ENCODE measurements around the gene SLC3A2. TPM values are rescaled to one million over a fixed set of nuclear protein-coding genes. Genes with fewer than 3 reads are reported as not detected.

The SLC3A2 gene
- total and polyA plus RNA-seq, 2 of the 13 experiments (the other 11 are each of a cell fraction or from before 2014, with no cell fraction given), result 213 to 226 TPM

- TF ChIP-seq ZNF800 (CRISPR knock-in tag; IDR thresholded peaks at IDR 0.05) (0 out of 2 replicates have a peak, but pooled peaks have one; percentile 49), CC2D1A (CRISPR knock-in tag; IDR thresholded peaks at IDR 0.05) (no peak), HNF4G (IDR thresholded peaks at IDR 0.05; ENCODE audit: borderline replicate concordance, low read depth, low read length) (no peak), HNF4G (CRISPR knock-in tag; IDR thresholded peaks at IDR 0.05; ENCODE audit: borderline replicate concordance, low read depth) (no peak), ZNF430 (CRISPR knock-in tag; IDR thresholded peaks at IDR 0.05) (no peak), ZNF101 (CRISPR knock-in tag; IDR thresholded peaks at IDR 0.05; ENCODE audit: borderline replicate concordance, low read depth) (no peak), ZNF276 (CRISPR knock-in tag; IDR thresholded peaks at IDR 0.05; ENCODE audit: low read depth) (no peak), ZFP36L2 (CRISPR knock-in tag; IDR thresholded peaks at IDR 0.05) (no peak), ZBTB14 (CRISPR knock-in tag; IDR thresholded peaks at IDR 0.05) (no peak), ZBTB26 (CRISPR knock-in tag; IDR thresholded peaks at IDR 0.05; ENCODE audit: borderline replicate concordance) (peak; percentile 28; the same call in 1 of the 2 replicates), LCORL (IDR thresholded peaks at IDR 0.05) (no peak), LCORL (CRISPR knock-in tag; IDR thresholded peaks at IDR 0.05) (no peak), ZNF138 (CRISPR knock-in tag; IDR thresholded peaks at IDR 0.05; ENCODE audit: low read depth) (no peak), NFE2L2 (IDR thresholded peaks at IDR 0.05; ENCODE audit: low read length) (no peak), TFDP1 (CRISPR knock-in tag; IDR thresholded peaks at IDR 0.05; ENCODE audit: borderline replicate concordance) (no peak), CBX1 (IDR thresholded peaks at IDR 0.05; ENCODE audit: low read depth) (no peak), SP1 (IDR thresholded peaks at IDR 0.05) (no peak), SP1 (CRISPR knock-in tag; IDR thresholded peaks at IDR 0.05) (no peak), BCL6 (CRISPR knock-in tag; IDR thresholded peaks at IDR 0.05) (no peak), ZNF382 (CRISPR knock-in tag; IDR thresholded peaks at IDR 0.05; ENCODE audit: borderline replicate concordance) (no peak), ZNF317 (CRISPR knock-in tag; IDR thresholded peaks at IDR 0.05) (no peak), ZNF235 (CRISPR knock-in tag; IDR thresholded peaks at IDR 0.05; ENCODE audit: borderline replicate concordance) (0 out of 2 replicates have a peak, but pooled peaks have one; percentile 40), TCF12 (IDR thresholded peaks at IDR 0.05) (no peak), TCF12 (CRISPR knock-in tag; IDR thresholded peaks at IDR 0.05) (no peak)
Observed at GRCh38 chr11:62832336-62833234, 48.1 kb upstream of the SLC3A2 start, which contains the start of gene TEX54 (continued).
